ENCODE results near the gene CCDC134.

The CCDC134 gene

DNA sequence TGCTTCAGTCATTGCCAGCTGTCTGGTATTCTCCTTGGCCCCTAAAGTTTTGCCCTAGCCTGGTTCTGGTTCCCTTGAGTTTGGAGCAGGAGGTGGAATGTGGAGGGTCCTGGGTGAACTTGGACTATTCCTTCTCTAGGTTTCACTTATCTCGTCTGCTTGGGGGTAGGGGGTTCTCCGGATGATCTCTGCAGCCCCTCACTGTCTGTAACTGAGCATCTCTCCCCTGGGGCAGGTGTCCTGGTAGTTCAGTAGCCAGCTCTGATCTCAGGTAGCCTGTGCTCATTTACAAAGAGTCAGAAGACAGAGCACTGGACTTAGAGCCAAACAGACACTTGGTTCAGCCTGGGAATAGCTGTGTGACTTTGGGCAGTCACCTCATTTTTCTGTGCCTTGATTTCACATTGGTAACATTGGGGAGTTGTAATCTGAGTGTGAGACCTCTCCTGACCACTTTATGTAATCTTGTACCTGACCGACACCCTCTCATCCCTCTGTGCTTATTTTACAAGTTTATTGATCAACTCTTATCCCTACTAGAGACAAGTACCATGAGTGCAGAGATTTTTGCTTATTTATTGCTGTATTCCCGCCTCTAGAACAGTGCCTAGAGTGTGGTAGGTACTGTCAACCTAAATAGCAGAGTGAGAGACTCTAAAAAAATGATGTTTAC is 804 bp downstream of the CCDC134 start:
- Histone ChIP-seq H3K9me3 (replicated peaks in 1 of 11) (no peaks in the 10 kb centered on the region), H4K20me1 (no peaks in the 10 kb centered on the region; a peak in 4 of 22 replicates), H3K36me3 (peaks cover 0 to 5% (median 0%) of the 10 kb centered on the region in 11 experiments; a peak in 2 of 22 replicates), H3K27me3 (no peaks in the 10 kb centered on the region), H3K4me1 (peaks cover 31 to 63% (median 50%) of the 10 kb centered on the region in 10 experiments), H3K9ac (peak overlapping the region; percentile 80 to 88 (median 85)), H3K4me3 (peak overlapping the region; percentile 74 to 88 (median 81)), H3K27ac (peak overlapping the region; percentile 56 to 92 (median 84); a peak in 21 of 22 replicates), H3K4me2 (peak overlapping the region; percentile 88 to 97 (median 94))
- TF ChIP-seq Cebpa-rat (IDR thresholded peaks at IDR 0.05), result no peak

DNA sequence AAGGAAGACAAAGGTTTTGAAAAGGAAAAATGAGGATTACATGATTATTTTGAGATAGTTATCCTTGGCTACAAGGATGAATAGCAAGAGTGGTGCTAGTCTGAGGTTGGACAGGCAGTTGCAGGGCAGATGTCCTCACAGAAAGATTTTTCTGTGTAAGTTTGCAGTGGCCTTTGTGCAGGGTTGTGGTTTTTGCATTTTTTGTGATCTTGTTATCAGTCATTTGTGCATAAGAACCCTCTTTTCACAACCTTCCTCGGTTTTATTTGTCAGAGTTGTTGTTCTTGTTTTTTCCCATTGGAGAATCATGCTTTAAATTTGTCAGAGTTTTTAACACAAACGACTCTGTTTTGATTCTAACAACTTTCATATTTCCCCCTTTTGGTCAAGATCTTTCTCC is 1.4 kb downstream of the CCDC134 start:
- TF ChIP-seq Cebpa-rat (IDR thresholded peaks at IDR 0.05), result no peak
- H3K27me3 ChIP-seq, result no peaks in the 10 kb centered on the region
- no peak overlapping the region for H3K27ac ChIP-seq
- H4K20me1 ChIP-seq, result no peaks in the 10 kb centered on the region; a peak in 4 of 22 replicates
- H3K4me2 ChIP-seq, result peak overlapping the region; percentile 88 to 97 (median 94)
- no peaks in the 10 kb centered on the region for H3K9me3 ChIP-seq (replicated peaks in 1 of 11)
- peaks cover 31 to 63% (median 51%) of the 10 kb centered on the region in 10 experiments for H3K4me1 ChIP-seq
- H3K4me3 ChIP-seq, result peak overlapping the region; percentile 74 to 88 (median 81); a peak in 15 of 20 replicates
- H3K36me3 ChIP-seq, result peaks cover 0 to 5% (median 0%) of the 10 kb centered on the region in 11 experiments; a peak in 2 of 22 replicates
- peak overlapping the region in 10 of 11 experiments; percentile 80 to 88 (median 85); a peak in 13 of 22 replicates for H3K9ac ChIP-seq

DNA sequence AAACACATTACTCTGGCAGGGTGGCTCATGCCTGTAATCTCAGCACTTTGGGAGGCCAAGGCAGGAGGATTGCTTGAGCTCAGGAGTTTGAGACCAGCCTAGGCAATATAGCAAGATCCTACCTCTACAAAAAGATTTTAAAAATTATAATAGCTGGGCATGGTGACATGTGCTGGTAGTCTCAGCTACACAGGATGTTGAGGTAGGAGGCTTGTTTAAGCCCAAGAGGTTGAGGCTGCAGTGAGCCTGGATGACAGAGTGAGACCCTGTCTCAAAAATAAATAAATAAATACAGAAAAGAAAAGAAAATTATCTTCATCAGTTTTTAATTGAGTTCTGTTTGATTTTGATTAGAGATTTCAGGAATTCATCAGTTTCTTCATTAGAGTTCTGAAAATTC is 5.2 kb downstream of the CCDC134 start:
- peaks cover 0 to 24% (median 4%) of the 10 kb centered on the region in 11 experiments; a peak in 8 of 22 replicates for H4K20me1 ChIP-seq
- peak overlapping the region in 4 of 11 experiments; percentile 12 to 45 (median 34); a peak in 4 of 22 replicates for H3K4me2 ChIP-seq
- H3K4me1 ChIP-seq, result peaks cover 19 to 48% (median 38%) of the 10 kb centered on the region in 10 experiments
- H3K27ac ChIP-seq, result no peak overlapping the region; a peak in 1 of 22 replicates
- no peak for TF ChIP-seq Cebpa-rat (IDR thresholded peaks at IDR 0.05)
- H3K4me3 ChIP-seq, result no peak overlapping the region
- 0 out of 22 replicates have a peak overlapping the region, but pooled peaks of 1 of the 11 experiments have one; percentile 14 for H3K9ac ChIP-seq
- no peaks in the 10 kb centered on the region for H3K9me3 ChIP-seq (replicated peaks in 1 of 11)
- no peaks in the 10 kb centered on the region for H3K27me3 ChIP-seq
- H3K36me3 ChIP-seq, result peaks cover 13 to 36% (median 23%) of the 10 kb centered on the region in 11 experiments; a peak in 19 of 22 replicates

DNA sequence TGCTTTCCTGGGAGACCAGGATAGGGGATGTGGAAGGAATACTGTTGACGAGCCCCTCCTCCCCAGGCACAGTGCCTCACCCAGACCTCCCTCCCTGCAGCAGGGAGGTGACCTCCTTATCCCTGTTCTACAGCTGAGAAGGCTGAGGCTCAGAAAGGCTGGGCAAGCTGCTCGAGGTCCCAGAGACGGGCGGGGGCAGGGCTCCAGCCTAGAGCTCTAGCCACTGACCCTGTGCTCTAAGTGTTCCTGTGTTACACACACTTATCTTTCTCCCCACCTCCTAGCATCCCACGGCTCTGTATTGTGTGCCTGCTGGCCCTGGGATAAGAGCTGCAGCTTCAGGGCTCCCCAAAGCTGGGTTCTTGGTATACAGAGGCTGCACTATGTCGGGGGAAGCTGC is 7.9 kb downstream of the CCDC134 start:
- H3K4me3 ChIP-seq, result no peak overlapping the region
- no peak overlapping the region for H3K9ac ChIP-seq
- H3K27ac ChIP-seq, result peak overlapping the region in 1 of 11 experiments; percentile 7; a peak in 1 of 22 replicates
- H3K4me1 ChIP-seq, result peaks cover 5 to 28% (median 21%) of the 10 kb centered on the region in 10 experiments; a peak in 18 of 20 replicates
- H4K20me1 ChIP-seq, result peaks cover 0 to 31% (median 4%) of the 10 kb centered on the region in 11 experiments; a peak in 7 of 22 replicates
- no peaks in the 10 kb centered on the region for H3K27me3 ChIP-seq
- no peaks in the 10 kb centered on the region for H3K9me3 ChIP-seq (replicated peaks in 1 of 11)
- peaks cover 28 to 62% (median 49%) of the 10 kb centered on the region in 11 experiments; a peak in 21 of 22 replicates for H3K36me3 ChIP-seq
- no peak overlapping the region for H3K4me2 ChIP-seq
- TF ChIP-seq Cebpa-rat (IDR thresholded peaks at IDR 0.05), result no peak

DNA sequence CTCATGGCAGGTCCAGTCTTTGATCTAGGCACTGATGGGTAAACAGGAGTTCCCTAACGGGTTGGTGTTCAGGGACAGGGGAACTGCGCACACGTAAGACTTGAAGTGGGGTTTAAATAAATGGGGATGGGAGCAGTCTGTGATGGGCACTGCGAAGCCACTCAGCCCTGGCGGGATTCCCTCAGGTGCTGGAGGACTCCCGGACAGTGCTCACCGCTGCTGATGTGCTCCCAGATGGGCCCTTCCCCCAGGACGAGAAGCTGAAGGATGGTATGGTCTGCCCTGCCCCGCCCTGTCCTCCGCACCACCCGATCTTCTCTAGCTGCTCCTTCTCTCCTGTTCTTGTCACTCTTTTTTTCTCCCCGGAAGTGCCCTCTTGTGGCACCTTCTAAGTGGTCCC is 9.5 kb downstream of the CCDC134 start:
- H3K9me3 ChIP-seq (replicated peaks in 1 of 11), result no peaks in the 10 kb centered on the region
- H3K36me3 ChIP-seq, result peaks cover 32 to 79% (median 64%) of the 10 kb centered on the region in 11 experiments
- H3K4me3 ChIP-seq, result no peak overlapping the region
- peaks cover 0 to 38% (median 4%) of the 10 kb centered on the region in 11 experiments; a peak in 7 of 22 replicates for H4K20me1 ChIP-seq
- H3K4me2 ChIP-seq, result no peak overlapping the region
- H3K9ac ChIP-seq, result no peak overlapping the region
- peaks cover 0 to 16% (median 12%) of the 10 kb centered on the region in 10 experiments; a peak in 15 of 20 replicates for H3K4me1 ChIP-seq
- TF ChIP-seq Cebpa-rat (IDR thresholded peaks at IDR 0.05), result no peak
- no peak overlapping the region for H3K27ac ChIP-seq
- no peaks in the 10 kb centered on the region for H3K27me3 ChIP-seq

DNA sequence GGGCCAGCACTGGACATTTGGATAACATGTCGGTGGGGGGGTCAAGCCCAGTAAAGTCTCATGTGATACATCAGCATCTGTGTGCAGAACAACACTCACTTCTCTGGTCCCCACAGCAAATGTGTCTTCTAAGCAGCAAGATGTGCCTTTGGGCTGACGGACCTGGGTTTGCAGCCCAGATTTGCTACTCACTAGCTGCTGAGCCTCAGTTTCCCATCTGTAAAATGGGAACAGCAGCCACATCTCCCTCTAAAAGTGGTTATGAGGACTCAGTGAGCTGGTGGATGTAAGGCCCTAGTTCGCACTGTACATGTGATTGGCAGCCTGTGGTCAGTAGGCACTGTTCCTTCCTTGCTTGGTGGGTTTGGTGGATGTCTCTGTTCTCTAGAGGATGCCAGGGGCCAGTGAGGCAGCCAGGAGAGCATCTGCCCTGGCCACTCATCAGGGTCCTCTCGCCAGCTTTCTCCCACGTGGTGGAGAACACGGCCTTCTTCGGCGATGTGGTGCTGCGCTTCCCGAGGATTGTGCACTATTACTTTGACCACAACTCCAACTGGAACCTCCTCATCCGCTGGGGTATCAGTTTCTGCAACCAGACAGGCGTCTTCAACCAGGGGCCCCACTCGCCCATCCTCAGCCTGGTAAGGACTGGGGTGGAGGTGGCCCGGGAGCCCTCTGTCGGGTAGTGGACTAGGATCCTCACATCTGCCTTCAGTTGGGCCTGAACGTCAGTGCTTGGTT is 12.5 kb downstream of the CCDC134 start:
- TF ChIP-seq Cebpa-rat (IDR thresholded peaks at IDR 0.05), result no peak
- no peaks in the 10 kb centered on the region for H3K4me1 ChIP-seq
- no peak overlapping the region for H3K4me2 ChIP-seq
- H3K27ac ChIP-seq, result no peak overlapping the region
- peak overlapping the region in 1 of 11 experiments; percentile 24; a peak in 2 of 22 replicates for H3K9ac ChIP-seq
- peaks cover 43 to 98% (median 81%) of the 10 kb centered on the region in 11 experiments for H3K36me3 ChIP-seq
- no peaks in the 10 kb centered on the region for H3K9me3 ChIP-seq (replicated peaks in 1 of 11)
- no peaks in the 10 kb centered on the region for H3K27me3 ChIP-seq
- H4K20me1 ChIP-seq, result peaks cover 0 to 35% (median 4%) of the 10 kb centered on the region in 11 experiments; a peak in 7 of 22 replicates
- no peak overlapping the region for H3K4me3 ChIP-seq

DNA sequence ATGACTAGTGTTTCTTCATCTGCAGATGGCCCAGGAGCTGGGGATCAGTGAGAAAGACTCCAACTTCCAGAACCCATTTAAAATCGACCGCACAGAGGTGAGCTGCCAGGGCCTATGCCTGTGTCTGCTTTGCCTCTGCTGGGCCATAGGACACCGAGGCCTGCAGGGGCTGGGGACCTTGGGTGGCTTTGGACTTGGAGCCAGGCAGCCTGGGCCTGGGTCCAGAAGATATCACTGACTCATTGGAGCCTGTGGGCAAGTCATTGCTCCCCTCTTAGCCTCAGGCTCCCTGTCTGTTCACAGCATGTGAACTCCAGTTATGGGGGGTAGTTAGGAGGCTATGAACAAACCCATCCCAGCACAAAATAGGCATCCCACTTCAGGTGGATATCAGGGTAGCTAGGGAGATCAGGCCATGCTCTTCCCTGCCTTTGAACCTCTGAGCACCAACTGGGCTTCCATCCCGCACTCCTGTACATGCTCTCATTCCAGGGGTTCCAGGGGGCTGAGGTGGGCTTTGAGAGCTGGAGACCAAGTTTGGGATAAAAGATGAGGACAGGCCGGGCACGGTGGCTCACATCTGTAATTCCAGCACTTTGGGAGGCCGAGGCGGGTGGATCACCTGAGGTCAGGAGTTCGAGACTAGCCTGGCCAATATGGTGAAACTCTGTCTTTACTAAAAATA is 13.4 kb downstream of the CCDC134 start:
- Histone ChIP-seq H4K20me1 (peaks cover 0 to 26% (median 4%) of the 10 kb centered on the region in 11 experiments; a peak in 6 of 22 replicates), H3K9me3 (replicated peaks in 1 of 11) (no peaks in the 10 kb centered on the region), H3K27me3 (no peaks in the 10 kb centered on the region), H3K27ac (no peak overlapping the region), H3K4me2 (no peak overlapping the region), H3K4me3 (no peak overlapping the region), H3K4me1 (no peaks in the 10 kb centered on the region; a peak in 1 of 20 replicates), H3K36me3 (peaks cover 47 to 98% (median 79%) of the 10 kb centered on the region in 11 experiments), H3K9ac (no peak overlapping the region)
- TF ChIP-seq Cebpa-rat (IDR thresholded peaks at IDR 0.05), result no peak

DNA sequence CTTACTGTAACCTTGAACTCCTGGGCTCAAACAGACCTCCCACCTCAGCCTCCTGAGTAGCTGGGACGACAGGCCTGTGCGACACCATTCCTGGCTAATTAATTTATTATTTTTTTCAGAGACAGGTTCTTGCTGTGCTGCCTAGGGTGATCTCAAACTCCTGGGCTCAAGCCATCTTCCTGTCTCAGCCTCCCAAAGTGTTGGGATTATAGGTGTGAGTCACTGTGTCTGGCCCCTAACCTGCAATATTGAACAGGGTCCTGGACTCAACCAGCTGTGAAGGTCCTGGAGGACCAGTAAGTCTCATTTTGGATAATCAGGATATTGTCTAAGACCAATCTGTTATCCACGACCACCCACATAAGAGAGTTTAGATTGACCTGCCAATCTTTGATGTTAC is 15.2 kb downstream of the CCDC134 start:
- H3K4me1 ChIP-seq, result peaks cover 5 to 9% (median 6%) of the 10 kb centered on the region in 10 experiments
- H3K36me3 ChIP-seq, result peaks cover 35 to 87% (median 66%) of the 10 kb centered on the region in 11 experiments
- H3K9ac ChIP-seq, result no peak overlapping the region
- H3K27me3 ChIP-seq, result no peaks in the 10 kb centered on the region
- no peak overlapping the region for H3K4me3 ChIP-seq
- H3K27ac ChIP-seq, result no peak overlapping the region
- TF ChIP-seq Cebpa-rat (IDR thresholded peaks at IDR 0.05), result no peak
- no peaks in the 10 kb centered on the region for H3K9me3 ChIP-seq (replicated peaks in 1 of 11)
- H3K4me2 ChIP-seq, result no peak overlapping the region
- peaks cover 0 to 14% (median 0%) of the 10 kb centered on the region in 11 experiments; a peak in 3 of 22 replicates for H4K20me1 ChIP-seq

All from BLaER1 treated with 17β-estradiol and CSF1 and Interleukin-3, amounts not matched to agents 10 nM and 100 nM (cell line).